Cardiac septum (tissue), 1 donor: ENCODE measurements around the gene VDR. TPM values are rescaled to one million over a fixed set of nuclear protein-coding genes. Genes with fewer than 3 reads are reported as not detected.

ENCODE experiments used
- DNase-seq: peaks from one replicate; pipeline ENCODE4 v3.0.0-alpha.2; 2020; ENCODE audit warnings: low spot score
- intact Hi-C: fragments of 100-400 bp; cut with DNase I; formaldehyde crosslinking; loops from one replicate; pipeline ENCODE4 v1.14.0; 2022
- total RNA-seq: library from RNA; stranded (reverse); fragmentation: NEBNext Ultra II Directional; extraction: Animal tissue kit (Norgen Biotek cat#: 25700); gene quantifications from one replicate; pipeline ENCODE4 v1.2.1, GENCODE V29; 2021
- donor health status: DM: no; HTN: no; CAD: no.

The VDR gene
- total RNA-seq, 1 donor from 2014 or later, result 1.3 TPM

GRCh38 chr12:47791874-47792273, 112.9 kb downstream of the VDR start:
- no peak for DNase-seq
- intact Hi-C loops, result no loop called here

Other genes with a start within 250 kb of the VDR start
- gene RPAP3, start 199.0 kb downstream of the VDR start, total RNA-seq, result 21.0 TPM
- gene ENDOU, start 179.5 kb downstream of the VDR start, total RNA-seq, result 0.24 TPM
- gene RAPGEF3, start 146.1 kb downstream of the VDR start, total RNA-seq, result 26.3 TPM
- 20.7 TPM for gene SLC48A1, start 131.8 kb downstream of the VDR start, total RNA-seq
- gene HDAC7, start 85.1 kb downstream of the VDR start, total RNA-seq, result 62.7 TPM
- 37.5 TPM for gene TMEM106C, start 58.6 kb upstream of the VDR start, total RNA-seq
- gene COL2A1, start 99.5 kb upstream of the VDR start, total RNA-seq, result 0.13 TPM
- gene SENP1, start 201.1 kb upstream of the VDR start, total RNA-seq, result 10.1 TPM
- 400 TPM for gene PFKM, start 214.4 kb upstream of the VDR start, total RNA-seq